HFFc6 (cell line): Measurements from ENCODE around the gene ACTG1. TPM values are rescaled to one million over a fixed set of nuclear protein-coding genes. Genes with fewer than 3 reads are reported as not detected.

Source experiments
- DNase-seq: peaks from one replicate; pipeline ENCODE4 v3.0.0-alpha.2; 2018
- H3K27ac Mint-ChIP-seq: 2 replicates; pipeline ENCODE4 v1.8.0; 2020; ENCODE audit warnings: mild to moderate bottlenecking, mixed read lengths
- H3K27me3 Mint-ChIP-seq: 2 replicates; pipeline ENCODE4 v1.8.0; 2021; ENCODE audit warnings: mild to moderate bottlenecking, moderate library complexity, mixed read lengths; ENCODE audit not compliant: insufficient read depth
- H3K36me3 Mint-ChIP-seq: 2 replicates; pipeline ENCODE4 v1.8.0; 2021; ENCODE audit warnings: low read depth, mixed read lengths
- H3K4me1 Mint-ChIP-seq: 2 replicates; pipeline ENCODE4 v1.8.0; 2020; ENCODE audit warnings: low read depth, mixed read lengths
- H3K4me3 Mint-ChIP-seq: 2 replicates; pipeline ENCODE4 v1.8.0; 2020; ENCODE audit warnings: mild to moderate bottlenecking, moderate library complexity, mixed read lengths
- H3K9me3 Mint-ChIP-seq: 2 replicates; pipeline ENCODE4 v1.8.0; 2020; ENCODE audit warnings: mild to moderate bottlenecking, mixed read lengths
- CTCF ChIP-seq: fragments of 200-600 bp; sonication (generic); IDR thresholded peaks from 2 replicates; pipeline ENCODE4 v1.5.0; 2021; ENCODE audit warnings: antibody characterized with exemption, mild to moderate bottlenecking
- total RNA-seq, 6 experiments: library from RNA; stranded (reverse); fragmentation: NEBNext Ultra II Directional; extraction: Animal tissue kit (Norgen Biotek cat#: 25700); gene quantifications; 2 replicates in 1 of 6; 3 replicates in 5 of 6; pipeline ENCODE4 v1.2.3, GENCODE V29; 2021

Gene ACTG1
- total RNA-seq, 6 experiments from 2014 or later, result 7,891 to 11,135 (median 9,908) TPM

GRCh38 chr17:81528384-81528650, 15.7 kb upstream of the ACTG1 start:
- DNase-seq, result no peak
- no peak for TF ChIP-seq CTCF
- Mint-ChIP-seq H3K36me3 (no peaks in the 10 kb centered on the region), H3K27me3 (peaks cover 3% of the 10 kb centered on the region; the same call in 1 of the 2 replicates), H3K27ac (no peak overlapping the region), H3K4me1 (no peaks in the 10 kb centered on the region; the same call in 1 of the 2 replicates), H3K4me3 (no peak overlapping the region), H3K9me3 (no peaks in the 10 kb centered on the region)

GRCh38 chr17:81527591-81528383, 15.2 kb upstream of the ACTG1 start, which contains the start of gene FSCN2:
FSCN2 (plus strand) TSS chr17:81528377; CDS start chr17:81528532, 155 bp downstream.
- Mint-ChIP-seq H3K27me3 (peaks cover 2% of the 10 kb centered on the region; the same call in 1 of the 2 replicates), H3K4me1 (no peaks in the 10 kb centered on the region; the same call in 1 of the 2 replicates), H3K36me3 (no peaks in the 10 kb centered on the region), H3K4me3 (no peak within 1 kb of the TSS; the same call in 1 of the 2 replicates), H3K27ac (no peak within 1 kb of the TSS), H3K9me3 (no peaks in the 10 kb centered on the region)
- no peak for DNase-seq
- TF ChIP-seq CTCF, result peak; percentile 51

- no peak for DNase-seq
- H3K4me3 Mint-ChIP-seq, result no peak overlapping the region
- H3K36me3 Mint-ChIP-seq, result no peaks in the 10 kb centered on the region; the same call in 1 of the 2 replicates
- H3K9me3 Mint-ChIP-seq, result no peaks in the 10 kb centered on the region
- peaks cover 2% of the 10 kb centered on the region; the same call in 1 of the 2 replicates for H3K27me3 Mint-ChIP-seq
- no peak for TF ChIP-seq CTCF
- H3K27ac Mint-ChIP-seq, result no peak overlapping the region
- no peaks in the 10 kb centered on the region; the same call in 1 of the 2 replicates for H3K4me1 Mint-ChIP-seq
These were observed 14.3 kb upstream of the ACTG1 start for GRCh38 chr17:81526662-81527571.

GRCh38 chr17:81524865-81525159, 12.2 kb upstream of the ACTG1 start:
- Mint-ChIP-seq H3K27ac (no peak overlapping the region), H3K4me3 (no peak overlapping the region), H3K9me3 (no peaks in the 10 kb centered on the region), H3K27me3 (peaks cover 2% of the 10 kb centered on the region; the same call in 1 of the 2 replicates), H3K4me1 (no peaks in the 10 kb centered on the region; the same call in 1 of the 2 replicates), H3K36me3 (no peaks in the 10 kb centered on the region; the same call in 1 of the 2 replicates)
- DNase-seq, result no peak
- no peak for TF ChIP-seq CTCF

- no peaks in the 10 kb centered on the region for H3K9me3 Mint-ChIP-seq
- no peak for DNase-seq
- no peak for TF ChIP-seq CTCF
- no peaks in the 10 kb centered on the region; the same call in 1 of the 2 replicates for H3K4me1 Mint-ChIP-seq
- H3K4me3 Mint-ChIP-seq, result no peak overlapping the region
- 0 out of 2 replicates have a peak overlapping the region, but pooled peaks have one; percentile 38 for H3K27ac Mint-ChIP-seq
- H3K36me3 Mint-ChIP-seq, result no peaks in the 10 kb centered on the region; the same call in 1 of the 2 replicates
- H3K27me3 Mint-ChIP-seq, result peaks cover 2% of the 10 kb centered on the region; the same call in 1 of the 2 replicates
These were observed 11.7 kb upstream of the ACTG1 start for GRCh38 chr17:81524039-81524864.
